Stimulated activated CD8-positive, alpha-beta memory T cell treated with anti-CD3 and anti-CD28 coated beads, Interleukin-4, amount 100 ng/mL, for 1 hour (primary cell): ENCODE data around the gene GBX2.

Experiments
- DNase-seq, 2 donors: peaks; one replicate each; pipeline ENCODE4 v3.0.0-alpha.2; 2020; ENCODE audit warnings: low read depth in 2 of 2, low spot score in 1 of 2

Gene GBX2

DNA sequence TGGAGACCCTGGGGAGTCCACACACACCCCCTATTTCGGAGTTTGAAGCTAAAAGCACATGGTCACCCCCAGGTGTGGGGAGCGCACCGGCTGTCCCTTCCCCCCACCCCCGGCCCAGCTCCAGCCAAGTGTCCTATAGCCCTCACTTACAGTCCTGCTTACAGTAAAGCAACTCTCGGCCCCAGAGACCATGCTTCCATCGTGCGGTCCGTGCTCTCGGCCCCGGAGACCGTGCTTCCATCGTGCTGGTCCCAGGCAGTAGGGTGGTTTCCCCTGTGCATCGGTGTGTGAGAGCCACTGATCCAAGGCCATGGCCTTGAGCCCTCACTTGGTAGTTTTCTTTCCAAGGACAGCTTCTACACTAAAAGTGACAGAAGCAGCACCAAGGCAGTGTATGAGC is 48.7 kb downstream of the GBX2 start:
- no peak for DNase-seq

DNA sequence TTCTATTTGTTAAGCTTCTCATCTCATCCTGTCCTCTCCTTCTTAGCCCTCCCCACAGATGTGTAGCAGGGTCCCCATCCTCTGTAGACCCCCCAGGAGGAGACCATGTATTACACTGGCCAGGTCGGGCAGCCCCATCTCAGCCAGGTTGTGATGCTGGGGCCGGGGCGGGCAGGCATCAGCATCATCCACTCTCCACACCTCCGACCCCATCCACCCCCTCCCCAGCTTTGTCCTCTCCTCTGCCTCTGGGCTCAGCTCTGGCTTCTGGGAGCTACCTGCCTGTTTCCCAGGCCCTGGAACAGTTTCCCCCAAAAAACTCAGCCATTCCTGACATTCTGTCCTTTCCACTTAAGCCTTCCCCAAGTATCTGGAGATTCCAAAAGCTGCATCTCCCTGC is 49.2 kb downstream of the GBX2 start:
- no peak for DNase-seq

GRCh38 chr2:236117861-236118269 is 50.3 kb downstream of the GBX2 start:
- DNase-seq, result no peak

- DNase-seq, result no peak
Measured at GRCh38 chr2:236117401-236117800, 50.8 kb downstream of the GBX2 start.
